K562 (cell line): ENCODE results near the gene OR7A17. TPM values are rescaled to one million over a fixed set of nuclear protein-coding genes. Genes with fewer than 3 reads are reported as not detected.

Source experiments
- ATAC-seq: fragments of 200-7000 bp; cut with Tn5 transposase; 3 replicates; pipeline ENCODE4 v1.9.1; 2020; ENCODE audit warnings: moderate library complexity
- BruUV-seq: library from RNA; stranded (reverse); fragments of 400-500 nt; replicated peaks from 2 replicates; lab custom pipeline; 2021; lab: Mats Ljungman, UMichigan
- CTCF ChIA-PET: fragments of 300-600 bp; formaldehyde crosslinking; extraction: SDS; loops from one replicate; lab custom pipeline; 2021; ENCODE audit warnings: low intra/inter-chr PET ratio; lab: Yijun Ruan, JAX
- POLR2A ChIA-PET: fragments of 300-600, 350-650 bp; sonication (Branson Sonifier 250); formaldehyde crosslinking; extraction: SDS; loops from one replicate; lab custom pipeline; 2021; ENCODE audit warnings: antibody characterized with exemption, inconsistent platforms; lab: Yijun Ruan, JAX
- DNase-seq, 4 experiments: peaks; one replicate each; pipeline versions ENCODE4 v3.0.0 to v3.0.0-alpha.2; 2011 to 2018; ENCODE audit warnings: low spot score in 3 of 4, mixed read lengths in 3 of 4; ENCODE audit errors: extremely low read depth in 1 of 4
- FAIRE-seq: peaks from 2 replicates; lab custom pipeline; 2011; peaks lifted over from hg19 to GRCh38; lab: Jason Lieb, UNC
- H2AFZ ChIP-seq: 2 replicates; pipeline ENCODE4 v1.6.0; 2011; ENCODE audit warnings: low read depth, low read length, control low read depth, inconsistent platforms
- H3K27ac ChIP-seq: fragments of 200-600 bp; 3 replicates; pipeline ENCODE4 v1.8.0; 2011; ENCODE audit warnings: low read depth, mild to moderate bottlenecking, control low read depth, inconsistent platforms, low read length, moderate library complexity, mixed read lengths; ENCODE audit errors: extremely low read depth
- H3K27me3 ChIP-seq, 2 experiments: fragments of 300-600 bp in 1 of 2; 2 replicates in 1 of 2; 3 replicates in 1 of 2; pipeline versions ENCODE4 v1.6.0 to v1.8.0; 2011; ENCODE audit warnings: inconsistent platforms in 2 of 2, low read length in 2 of 2, mild to moderate bottlenecking in 1 of 2, mixed read lengths in 1 of 2, moderate library complexity in 1 of 2; ENCODE audit not compliant: control insufficient read depth in 2 of 2, insufficient read depth in 2 of 2
- H3K36me3 ChIP-seq: fragments of 300-600 bp; 3 replicates; pipeline ENCODE4 v1.8.0; 2011; ENCODE audit warnings: mild to moderate bottlenecking, low read length, inconsistent platforms; ENCODE audit not compliant: control insufficient read depth, insufficient read depth
- H3K4me1 ChIP-seq, 2 experiments: fragments of 200-600 bp in 1 of 2; replicated peaks in 1 of 2; 2 replicates in 1 of 2; 3 replicates in 1 of 2; pipeline versions ENCODE4 v1.5.1 to v1.8.0; 2011; ENCODE audit warnings: inconsistent platforms in 2 of 2, low read length in 2 of 2, mild to moderate bottlenecking in 1 of 2, mixed read lengths in 1 of 2, moderate library complexity in 1 of 2; ENCODE audit not compliant: control insufficient read depth in 2 of 2, insufficient read depth in 2 of 2
- H3K4me2 ChIP-seq: 2 replicates; pipeline ENCODE4 v1.6.1; 2011; ENCODE audit warnings: low read length, control low read depth, inconsistent platforms, mixed read lengths; ENCODE audit not compliant: insufficient read depth
- H3K4me3 ChIP-seq: fragments of 200-600 bp; sonication (generic), shearing (Covaris generic); 2 replicates; pipeline ENCODE4 v1.5.1; 2016; ENCODE audit warnings: control low read depth, inconsistent platforms
- H3K79me2 ChIP-seq: fragments of 200-600 bp; 3 replicates; pipeline ENCODE4 v1.8.0; 2011; ENCODE audit warnings: low read length, inconsistent platforms; ENCODE audit not compliant: control insufficient read depth, insufficient read depth
- H3K9ac ChIP-seq, 2 experiments: 2 replicates each; pipeline versions ENCODE4 v1.6.0 to v1.6.1; 2011; ENCODE audit warnings: low read depth in 2 of 2, low read length in 2 of 2, control low read depth in 1 of 2, inconsistent platforms in 1 of 2, mild to moderate bottlenecking in 1 of 2, mixed read lengths in 1 of 2; ENCODE audit not compliant: insufficient read depth in 1 of 2
- H3K9me1 ChIP-seq: one replicate; pipeline ENCODE4 v1.6.0; 2011; ENCODE audit warnings: inconsistent platforms, mild to moderate bottlenecking, low read length, moderate library complexity; ENCODE audit not compliant: control insufficient read depth, insufficient read depth
- H3K9me3 ChIP-seq: replicated peaks from 2 replicates; pipeline ENCODE4 v1.5.1; 2011; ENCODE audit warnings: low read depth, low read length, inconsistent platforms; ENCODE audit not compliant: control insufficient read depth, insufficient read depth
- H4K20me1 ChIP-seq: replicated peaks from 2 replicates; pipeline ENCODE4 v1.6.1; 2011; ENCODE audit warnings: low read length, inconsistent platforms, mixed read lengths; ENCODE audit not compliant: control insufficient read depth, insufficient read depth
- C11orf30 ChIP-seq: fragments of 450-650 bp; IDR thresholded peaks from 2 replicates; pipeline ENCODE4 v1.6.1; 2016; ENCODE audit warnings: low read depth, mild to moderate bottlenecking
- CEBPB ChIP-seq: fragments of 450-650 bp; IDR thresholded peaks from 2 replicates; pipeline ENCODE4 v1.6.1; 2016; ENCODE audit warnings: missing genetic modification characterization, missing compliant biosample characterization
- DIDO1 ChIP-seq: fragments of 450-650 bp; IDR thresholded peaks from 2 replicates; pipeline ENCODE4 v1.6.1; 2016; ENCODE audit warnings: low read depth, missing biosample characterization, missing genetic modification characterization
- PTTG1 ChIP-seq: fragments of 450-650 bp; IDR thresholded peaks from 2 replicates; pipeline ENCODE4 v1.6.1; 2016; ENCODE audit warnings: low read depth, mild to moderate bottlenecking, missing genetic modification characterization, missing compliant biosample characterization
- TAF1 ChIP-seq: IDR thresholded peaks from 2 replicates; pipeline ENCODE4 v1.6.1; 2011; ENCODE audit warnings: mild to moderate bottlenecking, low read length, moderate library complexity; ENCODE audit not compliant: insufficient read depth, control insufficient read depth, severe bottlenecking; ENCODE audit errors: extremely low read depth
- WGBS: fragments of 100-300 bp; shearing (Covaris generic); methylation state at CpG from one replicate; pipeline ENCODE4 v1.1.6; 2016; ENCODE audit warnings: low coverage, mixed read lengths; ENCODE audit not compliant: insufficient coverage; ENCODE audit errors: missing lambda C conversion rate; 5-methylcytosine and 5-hydroxymethylcytosine counted together
- in situ Hi-C: fragments of 300-500 bp; cut with MboI; formaldehyde crosslinking; loops from 4 replicates; pipeline ENCODE4 v1.15.0; 2018; ENCODE audit warnings: inconsistent platforms, mixed read lengths
- intact Hi-C: fragments of 100-400 bp; cut with micrococcal nuclease; formaldehyde crosslinking; loops from 2 replicates; pipeline ENCODE4 v1.14.2; 2022
- polyA plus RNA-seq, 8 experiments: library from polyadenylated mRNA; depleted of rRNA in 4 of 8; stranded (reverse) in 5 of 8; unstranded in 3 of 8; fragments of >200 nt; fragmentation: Nextera tagmentation in 2 of 8; fragmentation: Illumina TruSeq in 1 of 8; extraction: Ambion mirVana in 2 of 8; extraction: Trizol in 1 of 8; gene quantifications; 2 replicates each; pipeline versions ENCODE4 v1.2.1 to v1.2.3, GENCODE V29; 2011 to 2014; ENCODE audit warnings: inconsistent platforms in 1 of 8, missing spikeins in 1 of 8
- total RNA-seq, 7 experiments: library from RNA; depleted of rRNA in 6 of 7; stranded (reverse); fragments of >200 nt in 6 of 7; fragmentation: Illumina TruSeq in 2 of 7; extraction: Trizol in 2 of 7; gene quantifications; 2 replicates each; pipeline versions ENCODE4 v1.2.1 to v1.2.3, GENCODE V29; 2011 to 2021; ENCODE audit warnings: low replicate concordance in 1 of 7
- TF ChIP-seq, protein P1 (sequence below): fragments of 450-650 bp; IDR thresholded peaks from 2 replicates; pipeline ENCODE4 v1.6.1; 2016; ENCODE audit warnings: mild to moderate bottlenecking
- TF ChIP-seq, protein P2 (sequence below): fragments of 150-350 bp; IDR thresholded peaks from 2 replicates; pipeline ENCODE4 v1.6.1; 2014; ENCODE audit warnings: low read depth, mild to moderate bottlenecking, low read length, borderline replicate concordance
- TF ChIP-seq, protein P3 (sequence below), 2 experiments: fragments of 450-650 bp; IDR thresholded peaks; 2 replicates each; pipeline ENCODE4 v1.6.1; 2018; ENCODE audit warnings: mild to moderate bottlenecking in 2 of 2, low read depth in 1 of 2; ENCODE audit not compliant: partially characterized antibody in 2 of 2
- TF ChIP-seq, protein P4 (sequence below): fragments of 250-450 bp; sonication (Bioruptor Pico); IDR thresholded peaks from 2 replicates; pipeline ENCODE4 v1.4.0; 2020; ENCODE audit warnings: borderline replicate concordance

OR7A17 gene
- total and polyA plus RNA-seq, 9 of the 15 experiments (the other 6 are each of a cell fraction or from before 2014, with no cell fraction given), result not detected

DNA sequence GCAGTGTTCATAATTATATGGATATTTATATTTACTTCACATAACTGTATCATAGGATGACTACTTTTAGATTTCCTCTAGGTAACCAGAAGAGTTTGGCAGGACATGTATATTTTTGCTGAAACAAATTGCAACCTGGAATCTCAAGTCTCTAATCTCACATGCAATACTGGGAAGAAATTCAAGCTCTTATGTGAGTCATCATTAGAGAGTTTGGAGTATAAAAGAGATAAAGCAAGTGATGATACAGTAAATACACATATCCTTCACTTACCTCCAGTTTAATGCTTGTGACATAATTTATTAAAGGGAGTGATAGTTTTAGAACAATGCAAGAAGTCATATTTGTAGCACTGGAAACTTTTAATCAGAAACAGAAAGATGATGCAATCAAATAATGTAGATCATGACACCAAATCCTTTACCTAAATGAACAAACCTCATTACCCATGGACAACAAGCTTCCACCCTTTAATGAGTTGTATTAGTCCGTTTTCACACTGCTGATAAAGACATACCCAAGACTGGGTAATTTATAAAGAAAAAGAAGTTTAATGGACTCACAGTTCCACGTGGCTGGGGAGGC lies 15.8 kb upstream of the OR7A17 start:
- Histone ChIP-seq H4K20me1 (no peaks in the 10 kb centered on the region), H3K27me3 (peaks cover 2 to 13% of the 10 kb centered on the region in 2 experiments; a peak in 2 of 5 replicates), H3K36me3 (no peaks in the 10 kb centered on the region), H3K4me3 (no peak overlapping the region), H3K9ac (no peak overlapping the region), H3K27ac (no peak overlapping the region), H3K79me2 (no peaks in the 10 kb centered on the region), H3K9me3 (no peaks in the 10 kb centered on the region), H3K9me1 (no peaks in the 10 kb centered on the region), H3K4me2 (no peak overlapping the region), H3K4me1 (no peaks in the 10 kb centered on the region), H2AFZ (no peak overlapping the region)
- DNase-seq, result no peak
- in situ Hi-C loops (loop anchor here (5.0 kb wide), 1 partner anchor 49 kb away; no protein-coding TSS in a partner anchor), intact Hi-C loops (no loop called here)
- CTCF ChIA-PET, result no interaction called here
- 0% methylated on average over 2 of the region's 2 CpGs for WGBS
- no peak for FAIRE-seq
- POLR2A ChIA-PET, result no interaction called here
- no TSS peak for BruUV-seq
- ATAC-seq, result no peak
- TF ChIP-seq, protein P1, sequence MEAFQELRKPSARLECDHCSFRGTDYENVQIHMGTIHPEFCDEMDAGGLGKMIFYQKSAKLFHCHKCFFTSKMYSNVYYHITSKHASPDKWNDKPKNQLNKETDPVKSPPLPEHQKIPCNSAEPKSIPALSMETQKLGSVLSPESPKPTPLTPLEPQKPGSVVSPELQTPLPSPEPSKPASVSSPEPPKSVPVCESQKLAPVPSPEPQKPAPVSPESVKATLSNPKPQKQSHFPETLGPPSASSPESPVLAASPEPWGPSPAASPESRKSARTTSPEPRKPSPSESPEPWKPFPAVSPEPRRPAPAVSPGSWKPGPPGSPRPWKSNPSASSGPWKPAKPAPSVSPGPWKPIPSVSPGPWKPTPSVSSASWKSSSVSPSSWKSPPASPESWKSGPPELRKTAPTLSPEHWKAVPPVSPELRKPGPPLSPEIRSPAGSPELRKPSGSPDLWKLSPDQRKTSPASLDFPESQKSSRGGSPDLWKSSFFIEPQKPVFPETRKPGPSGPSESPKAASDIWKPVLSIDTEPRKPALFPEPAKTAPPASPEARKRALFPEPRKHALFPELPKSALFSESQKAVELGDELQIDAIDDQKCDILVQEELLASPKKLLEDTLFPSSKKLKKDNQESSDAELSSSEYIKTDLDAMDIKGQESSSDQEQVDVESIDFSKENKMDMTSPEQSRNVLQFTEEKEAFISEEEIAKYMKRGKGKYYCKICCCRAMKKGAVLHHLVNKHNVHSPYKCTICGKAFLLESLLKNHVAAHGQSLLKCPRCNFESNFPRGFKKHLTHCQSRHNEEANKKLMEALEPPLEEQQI, result no peak
- TF ChIP-seq CEBPB (tag) (peak; percentile 68), TAF1 (no peak), PTTG1 (tag) (no peak), C11orf30 (no peak), DIDO1 (tag) (no peak)
- TF ChIP-seq, protein P2, sequence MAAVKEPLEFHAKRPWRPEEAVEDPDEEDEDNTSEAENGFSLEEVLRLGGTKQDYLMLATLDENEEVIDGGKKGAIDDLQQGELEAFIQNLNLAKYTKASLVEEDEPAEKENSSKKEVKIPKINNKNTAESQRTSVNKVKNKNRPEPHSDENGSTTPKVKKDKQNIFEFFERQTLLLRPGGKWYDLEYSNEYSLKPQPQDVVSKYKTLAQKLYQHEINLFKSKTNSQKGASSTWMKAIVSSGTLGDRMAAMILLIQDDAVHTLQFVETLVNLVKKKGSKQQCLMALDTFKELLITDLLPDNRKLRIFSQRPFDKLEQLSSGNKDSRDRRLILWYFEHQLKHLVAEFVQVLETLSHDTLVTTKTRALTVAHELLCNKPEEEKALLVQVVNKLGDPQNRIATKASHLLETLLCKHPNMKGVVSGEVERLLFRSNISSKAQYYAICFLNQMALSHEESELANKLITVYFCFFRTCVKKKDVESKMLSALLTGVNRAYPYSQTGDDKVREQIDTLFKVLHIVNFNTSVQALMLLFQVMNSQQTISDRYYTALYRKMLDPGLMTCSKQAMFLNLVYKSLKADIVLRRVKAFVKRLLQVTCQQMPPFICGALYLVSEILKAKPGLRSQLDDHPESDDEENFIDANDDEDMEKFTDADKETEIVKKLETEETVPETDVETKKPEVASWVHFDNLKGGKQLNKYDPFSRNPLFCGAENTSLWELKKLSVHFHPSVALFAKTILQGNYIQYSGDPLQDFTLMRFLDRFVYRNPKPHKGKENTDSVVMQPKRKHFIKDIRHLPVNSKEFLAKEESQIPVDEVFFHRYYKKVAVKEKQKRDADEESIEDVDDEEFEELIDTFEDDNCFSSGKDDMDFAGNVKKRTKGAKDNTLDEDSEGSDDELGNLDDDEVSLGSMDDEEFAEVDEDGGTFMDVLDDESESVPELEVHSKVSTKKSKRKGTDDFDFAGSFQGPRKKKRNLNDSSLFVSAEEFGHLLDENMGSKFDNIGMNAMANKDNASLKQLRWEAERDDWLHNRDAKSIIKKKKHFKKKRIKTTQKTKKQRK, result no peak
- TF ChIP-seq, protein P3, sequence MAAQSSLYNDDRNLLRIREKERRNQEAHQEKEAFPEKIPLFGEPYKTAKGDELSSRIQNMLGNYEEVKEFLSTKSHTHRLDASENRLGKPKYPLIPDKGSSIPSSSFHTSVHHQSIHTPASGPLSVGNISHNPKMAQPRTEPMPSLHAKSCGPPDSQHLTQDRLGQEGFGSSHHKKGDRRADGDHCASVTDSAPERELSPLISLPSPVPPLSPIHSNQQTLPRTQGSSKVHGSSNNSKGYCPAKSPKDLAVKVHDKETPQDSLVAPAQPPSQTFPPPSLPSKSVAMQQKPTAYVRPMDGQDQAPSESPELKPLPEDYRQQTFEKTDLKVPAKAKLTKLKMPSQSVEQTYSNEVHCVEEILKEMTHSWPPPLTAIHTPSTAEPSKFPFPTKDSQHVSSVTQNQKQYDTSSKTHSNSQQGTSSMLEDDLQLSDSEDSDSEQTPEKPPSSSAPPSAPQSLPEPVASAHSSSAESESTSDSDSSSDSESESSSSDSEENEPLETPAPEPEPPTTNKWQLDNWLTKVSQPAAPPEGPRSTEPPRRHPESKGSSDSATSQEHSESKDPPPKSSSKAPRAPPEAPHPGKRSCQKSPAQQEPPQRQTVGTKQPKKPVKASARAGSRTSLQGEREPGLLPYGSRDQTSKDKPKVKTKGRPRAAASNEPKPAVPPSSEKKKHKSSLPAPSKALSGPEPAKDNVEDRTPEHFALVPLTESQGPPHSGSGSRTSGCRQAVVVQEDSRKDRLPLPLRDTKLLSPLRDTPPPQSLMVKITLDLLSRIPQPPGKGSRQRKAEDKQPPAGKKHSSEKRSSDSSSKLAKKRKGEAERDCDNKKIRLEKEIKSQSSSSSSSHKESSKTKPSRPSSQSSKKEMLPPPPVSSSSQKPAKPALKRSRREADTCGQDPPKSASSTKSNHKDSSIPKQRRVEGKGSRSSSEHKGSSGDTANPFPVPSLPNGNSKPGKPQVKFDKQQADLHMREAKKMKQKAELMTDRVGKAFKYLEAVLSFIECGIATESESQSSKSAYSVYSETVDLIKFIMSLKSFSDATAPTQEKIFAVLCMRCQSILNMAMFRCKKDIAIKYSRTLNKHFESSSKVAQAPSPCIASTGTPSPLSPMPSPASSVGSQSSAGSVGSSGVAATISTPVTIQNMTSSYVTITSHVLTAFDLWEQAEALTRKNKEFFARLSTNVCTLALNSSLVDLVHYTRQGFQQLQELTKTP (IDR thresholded peaks at IDR 0.05; ENCODE audit: low read depth in 1 of 2, partially characterized antibody in 2 of 2), result no peak
- TF ChIP-seq, protein P4, sequence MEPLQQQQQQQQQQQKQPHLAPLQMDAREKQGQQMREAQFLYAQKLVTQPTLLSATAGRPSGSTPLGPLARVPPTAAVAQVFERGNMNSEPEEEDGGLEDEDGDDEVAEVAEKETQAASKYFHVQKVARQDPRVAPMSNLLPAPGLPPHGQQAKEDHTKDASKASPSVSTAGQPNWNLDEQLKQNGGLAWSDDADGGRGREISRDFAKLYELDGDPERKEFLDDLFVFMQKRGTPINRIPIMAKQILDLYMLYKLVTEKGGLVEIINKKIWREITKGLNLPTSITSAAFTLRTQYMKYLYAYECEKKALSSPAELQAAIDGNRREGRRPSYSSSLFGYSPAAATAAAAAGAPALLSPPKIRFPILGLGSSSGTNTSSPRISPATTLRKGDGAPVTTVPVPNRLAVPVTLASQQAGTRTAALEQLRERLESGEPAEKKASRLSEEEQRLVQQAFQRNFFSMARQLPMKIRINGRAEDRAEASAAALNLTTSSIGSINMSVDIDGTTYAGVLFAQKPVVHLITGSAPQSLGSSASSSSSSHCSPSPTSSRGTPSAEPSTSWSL (CRISPR knock-in tag), result no peak
